ENCODE measurements around the gene KIAA1328.

- TF ChIP-seq POLR2A (IDR thresholded peaks at IDR 0.05) (no peak), POLR2AphosphoS5 (IDR thresholded peaks at IDR 0.05) (no peak), EP300 (IDR thresholded peaks at IDR 0.05) (no peak)
Measured at GRCh38 chr18:36849288-36850006, 20.5 kb downstream of the KIAA1328 start.

Measured in stomach (tissue), 4 donors.